ENCODE measurements around the gene P2RY6.

P2RY6 gene

GRCh38 chr11:73340164-73340563 is 68.0 kb downstream of the P2RY6 start:
- no peak for DNase-seq

GRCh38 chr11:73342633-73343032 is 70.5 kb downstream of the P2RY6 start:
- DNase-seq, result no peak

- DNase-seq, result no peak
Observed at GRCh38 chr11:73343076-73343873, 71.1 kb downstream of the P2RY6 start.

GRCh38 chr11:73344191-73344607 is 72.1 kb downstream of the P2RY6 start:
- DNase-seq, result no peak

GRCh38 chr11:73345481-73346160 is 73.5 kb downstream of the P2RY6 start:
- DNase-seq, result no peak

- DNase-seq, result no peak
Observed at GRCh38 chr11:73346186-73346935, 74.2 kb downstream of the P2RY6 start.

- no peak for DNase-seq
Observed at GRCh38 chr11:73347067-73347466, 74.9 kb downstream of the P2RY6 start.

Data from CD4-positive, alpha-beta T cell treated with Interferon alpha-2 for 1 hour (primary cell).